Measurements from ENCODE around the gene AGAP1.
A peak's percentile ranks its signal among the peaks of the same experiment; 100 is the strongest.

Gene AGAP1

GRCh38 chr2:235508371-235509160 lies 14.7 kb downstream of the AGAP1 start:
- DNase-seq (ENCODE audit: low read depth), result no peak

GRCh38 chr2:235510318-235510717 lies 16.5 kb downstream of the AGAP1 start:
- no peak for DNase-seq (ENCODE audit: low read depth)

- peak; percentile 76 for DNase-seq (ENCODE audit: low read depth)
These were observed 17.4 kb downstream of the AGAP1 start for GRCh38 chr2:235511187-235511661.

- no peak for DNase-seq (ENCODE audit: low read depth)
These were observed 18.2 kb downstream of the AGAP1 start for GRCh38 chr2:235511751-235512698.

- no peak for DNase-seq (ENCODE audit: low read depth)
These were observed 18.8 kb downstream of the AGAP1 start for GRCh38 chr2:235512699-235513053.

- DNase-seq (ENCODE audit: low read depth), result no peak
These were observed 20.3 kb downstream of the AGAP1 start for GRCh38 chr2:235513984-235514626.

- DNase-seq (ENCODE audit: low read depth), result no peak
These were observed 21.0 kb downstream of the AGAP1 start for GRCh38 chr2:235514627-235515363.

GRCh38 chr2:235515364-235515742 lies 21.5 kb downstream of the AGAP1 start:
- no peak for DNase-seq (ENCODE audit: low read depth)

GRCh38 chr2:235515821-235516220 lies 22.0 kb downstream of the AGAP1 start:
- DNase-seq (ENCODE audit: low read depth), result no peak

GRCh38 chr2:235516257-235516656 lies 22.4 kb downstream of the AGAP1 start:
- DNase-seq (ENCODE audit: low read depth), result no peak

GRCh38 chr2:235518322-235519090 lies 24.7 kb downstream of the AGAP1 start:
- DNase-seq (ENCODE audit: low read depth), result no peak

GRCh38 chr2:235520787-235521186 lies 26.9 kb downstream of the AGAP1 start:
- DNase-seq (ENCODE audit: low read depth), result no peak

- DNase-seq (ENCODE audit: low read depth), result no peak
These were observed 28.0 kb downstream of the AGAP1 start for GRCh38 chr2:235521844-235522243.

GRCh38 chr2:235523021-235523420 lies 29.2 kb downstream of the AGAP1 start:
- no peak for DNase-seq (ENCODE audit: low read depth)

- DNase-seq (ENCODE audit: low read depth), result no peak
These were observed 29.8 kb downstream of the AGAP1 start for GRCh38 chr2:235523486-235524150.

GRCh38 chr2:235526166-235526565 lies 32.3 kb downstream of the AGAP1 start:
- DNase-seq (ENCODE audit: low read depth), result no peak

- no peak for DNase-seq (ENCODE audit: low read depth)
These were observed 34.1 kb downstream of the AGAP1 start for GRCh38 chr2:235527806-235528469.

GRCh38 chr2:235529621-235530020 lies 35.8 kb downstream of the AGAP1 start:
- no peak for DNase-seq (ENCODE audit: low read depth)

- no peak for DNase-seq (ENCODE audit: low read depth)
These were observed 36.9 kb downstream of the AGAP1 start for GRCh38 chr2:235530735-235531134.

GRCh38 chr2:235532307-235532706 lies 38.5 kb downstream of the AGAP1 start:
- no peak for DNase-seq (ENCODE audit: low read depth)

Measured in stromal cell of bone marrow (primary cell).